SK-N-DZ (cell line): Measurements from ENCODE around the gene LOXHD1.

Experiments
- DNase-seq: peaks from one replicate; pipeline ENCODE4 v3.0.0-alpha.2; 2015; ENCODE audit warnings: low spot score

Gene LOXHD1

DNA sequence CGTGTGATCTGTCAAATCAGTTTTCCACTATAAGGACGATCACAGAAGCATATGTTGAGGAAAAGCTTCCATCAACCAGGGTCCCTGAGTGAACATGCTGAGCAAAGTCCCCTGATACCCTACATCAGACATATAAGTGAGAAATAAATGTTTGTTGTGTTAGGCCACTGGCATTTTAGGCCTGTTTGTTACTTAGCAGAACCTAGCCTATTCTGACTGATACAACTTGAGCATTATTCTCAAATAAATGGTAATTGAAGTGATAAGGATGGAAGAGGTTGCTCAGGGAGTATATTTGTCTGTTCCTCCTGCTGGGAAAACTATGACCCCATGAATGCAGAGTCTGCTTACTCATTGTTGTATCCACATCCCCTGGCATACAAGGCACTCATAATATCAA is 106.4 kb downstream of the LOXHD1 start:
- DNase-seq: no peak

DNA sequence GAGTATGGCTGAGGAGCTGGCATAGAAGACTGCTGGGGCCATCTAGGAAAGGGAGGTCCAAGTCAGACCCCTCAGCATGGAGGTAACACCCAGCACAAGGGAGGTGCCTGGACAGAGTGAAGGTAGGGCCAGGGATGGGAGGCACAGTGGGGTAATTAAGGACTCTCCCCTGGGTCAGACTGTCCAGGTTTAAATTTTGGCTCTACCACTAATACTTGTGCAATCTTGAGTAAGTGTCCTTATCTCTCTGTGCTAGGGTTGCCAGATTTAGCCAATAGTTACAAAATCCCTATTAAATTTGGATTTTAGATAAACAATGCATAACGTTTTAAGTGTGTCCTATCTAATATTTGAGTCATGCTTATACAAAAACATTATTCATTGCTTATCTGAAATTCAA is 109.5 kb downstream of the LOXHD1 start:
- DNase-seq: no peak

DNA sequence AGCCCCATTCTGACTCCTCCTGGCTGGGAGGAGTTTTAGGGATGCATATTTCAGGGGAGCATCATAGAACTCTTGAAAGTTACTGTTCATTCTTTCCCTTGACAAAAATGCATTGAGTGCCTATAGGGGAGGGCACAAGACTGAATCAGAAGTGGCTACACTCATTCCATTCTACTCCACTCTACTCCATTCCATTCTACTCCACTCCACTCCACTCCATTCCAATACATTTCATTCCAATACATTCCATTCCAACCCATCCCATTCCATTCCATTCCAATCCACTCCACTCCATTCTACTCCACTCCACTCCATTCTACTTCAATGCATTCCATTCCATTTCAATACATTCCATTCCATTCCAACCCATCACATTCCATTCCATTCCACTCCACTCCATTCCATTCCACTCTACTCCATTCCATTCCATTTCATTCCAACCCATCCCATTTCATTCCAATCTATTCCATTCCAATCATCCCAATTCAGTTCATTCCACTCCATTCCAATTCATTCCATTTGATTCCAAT is 110.8 kb downstream of the LOXHD1 start:
- DNase-seq: no peak

DNA sequence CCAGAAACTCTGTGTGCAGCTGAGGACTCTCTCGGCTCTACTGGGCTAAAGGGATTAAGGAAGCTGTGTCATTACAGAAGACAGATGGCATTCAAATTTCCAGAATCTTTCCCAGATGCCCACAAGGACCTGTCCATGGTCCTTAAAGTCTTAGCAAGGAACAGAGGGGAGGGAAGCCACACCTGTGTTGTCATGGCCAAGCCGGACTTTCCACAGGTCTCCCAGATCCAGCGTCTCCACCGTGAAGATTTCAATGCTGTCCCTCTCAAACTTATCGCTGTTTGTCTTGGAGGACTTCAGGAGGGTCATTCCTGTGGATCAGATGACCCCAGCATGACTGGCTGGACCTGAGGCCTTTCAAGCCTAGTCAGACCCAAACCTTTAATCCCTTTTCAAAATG is 114.5 kb downstream of the LOXHD1 start:
- no peak for DNase-seq

DNA sequence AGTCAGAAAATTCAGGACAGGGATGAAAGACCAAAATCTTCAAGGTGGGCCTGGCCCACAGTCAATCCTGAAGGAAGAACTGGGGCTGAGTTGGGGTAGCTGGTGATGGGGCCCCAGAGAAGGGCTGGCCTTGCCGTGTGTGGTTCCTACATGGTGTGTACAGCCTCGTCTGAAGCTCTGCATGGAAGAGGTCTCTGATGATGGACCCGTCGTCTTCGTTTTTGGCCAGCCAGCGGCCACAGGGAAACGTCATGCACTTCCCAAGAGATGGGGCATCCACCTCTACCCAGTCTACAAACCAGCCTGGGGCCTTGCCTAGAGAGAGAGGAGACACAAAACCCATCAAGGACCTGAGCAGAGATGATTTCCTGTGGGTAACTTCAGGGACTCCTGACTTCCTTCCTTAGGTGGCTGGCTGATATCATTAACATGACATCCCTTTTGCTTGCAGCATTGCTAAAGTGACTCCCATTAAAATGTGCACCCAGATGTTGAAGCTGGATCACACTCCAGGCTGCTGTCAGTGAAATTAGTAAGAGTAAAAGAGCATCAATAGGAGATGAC is 115.3 kb downstream of the LOXHD1 start:
- DNase-seq: no peak

DNA sequence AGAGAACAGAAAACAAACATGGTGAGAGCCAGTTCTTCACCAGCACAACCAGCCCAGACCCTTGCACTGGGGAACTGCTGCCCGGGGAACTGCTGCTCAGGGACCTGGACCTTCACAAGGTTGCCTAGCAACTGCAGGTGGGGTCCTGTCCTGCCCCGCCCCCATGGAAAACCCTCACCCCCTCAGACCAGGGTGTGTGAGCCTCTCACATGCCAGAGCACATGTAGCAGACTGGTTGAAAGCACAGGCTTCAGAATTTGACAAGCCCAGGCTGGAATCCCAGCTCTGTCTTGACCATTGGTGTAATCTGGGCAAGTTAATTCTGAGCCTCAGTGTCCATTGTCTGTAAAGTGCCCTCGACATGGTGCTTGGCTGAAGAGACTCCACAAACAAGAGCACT is 118.6 kb downstream of the LOXHD1 start:
- DNase-seq: no peak

DNA sequence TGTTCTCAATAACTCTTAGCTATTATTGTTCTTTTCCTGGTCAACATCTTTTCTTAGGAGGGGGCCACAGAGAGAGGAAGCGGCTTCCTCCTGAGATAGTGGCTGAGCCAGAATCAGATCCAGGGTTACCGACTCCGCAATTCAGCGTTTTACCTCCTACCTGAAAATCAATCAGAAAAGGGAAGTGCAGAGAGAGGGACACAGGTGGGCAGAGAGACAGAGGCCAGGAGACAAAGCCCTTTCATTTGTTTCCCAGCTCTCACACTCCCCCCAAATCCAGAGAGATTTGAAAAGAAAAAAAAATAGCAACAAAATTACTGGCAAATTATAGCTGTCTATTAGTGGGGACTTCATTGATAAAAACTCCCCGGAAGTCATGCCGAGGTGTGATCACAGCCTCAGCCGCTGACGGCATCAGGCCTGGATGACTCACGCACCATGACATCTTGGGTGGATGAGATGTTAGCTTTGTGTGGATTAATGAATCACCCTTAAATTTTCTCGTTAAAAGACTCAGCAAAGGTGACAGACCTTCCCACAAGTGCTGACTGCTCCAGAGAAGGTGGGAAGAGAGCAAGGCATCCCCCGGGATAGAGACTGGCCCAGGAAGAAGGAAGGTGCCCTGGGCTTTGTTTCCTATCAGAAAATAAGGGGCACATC is 120.7 kb downstream of the LOXHD1 start:
- no peak for DNase-seq

DNA sequence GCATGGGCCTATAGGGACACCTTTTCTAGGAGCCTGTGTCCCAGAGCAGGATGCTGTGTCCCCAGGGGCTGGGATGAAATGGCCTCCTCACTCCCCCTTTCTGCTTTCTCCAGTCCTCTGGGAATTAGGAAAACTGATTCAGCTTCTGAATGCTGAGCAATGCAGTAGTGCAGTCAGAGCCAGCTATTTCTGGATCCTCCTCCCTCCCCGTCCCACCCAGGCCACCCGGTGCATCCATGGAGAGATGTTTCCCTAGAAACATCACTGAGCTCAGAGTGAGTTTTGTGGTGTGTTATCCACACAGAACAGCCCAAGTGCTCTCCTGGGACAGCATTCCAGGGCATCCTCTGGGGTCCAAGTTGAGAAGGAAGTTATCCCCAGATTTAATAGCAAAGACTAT is 125.5 kb downstream of the LOXHD1 start:
- no peak for DNase-seq

DNA sequence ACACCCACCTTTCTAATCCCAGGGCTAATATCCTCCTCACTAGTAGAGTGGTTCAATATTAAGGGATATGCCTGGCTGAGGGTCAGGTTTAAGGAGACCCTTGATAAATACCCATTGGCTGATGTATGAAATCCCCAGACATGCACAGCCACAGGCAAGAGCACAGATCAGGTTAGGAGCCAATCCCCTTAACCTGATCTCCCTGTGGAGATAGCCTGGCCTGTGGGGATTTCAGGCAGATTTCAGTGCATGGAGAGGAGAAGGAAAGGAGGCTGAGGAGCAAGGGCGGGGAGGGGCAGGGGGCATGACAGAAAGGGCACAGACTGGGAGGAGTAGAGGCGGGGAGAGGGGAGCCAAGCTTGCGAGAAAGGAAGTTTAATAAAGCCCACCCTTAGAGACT is 129.0 kb downstream of the LOXHD1 start:
- no peak for DNase-seq

DNA sequence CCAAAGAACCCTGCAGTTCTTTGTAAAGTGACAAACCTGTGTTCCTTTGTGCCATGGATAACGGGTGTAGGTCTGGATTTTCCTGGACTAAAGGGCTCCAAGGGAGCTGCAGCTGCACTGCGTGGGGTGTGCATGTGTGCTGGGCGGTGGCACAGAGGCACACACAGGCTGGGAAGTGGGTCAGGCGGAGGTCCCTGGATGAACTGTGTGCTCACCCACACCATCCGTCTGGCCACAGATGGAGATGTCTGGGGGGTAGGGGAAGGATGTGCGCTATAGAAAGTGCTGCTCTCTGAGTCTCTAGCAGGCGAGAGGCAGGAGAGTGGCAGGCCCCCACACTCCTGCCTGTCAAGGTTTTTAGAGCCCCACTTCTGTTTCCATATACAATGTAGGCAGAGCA is 137.2 kb downstream of the LOXHD1 start:
- DNase-seq: no peak

DNA sequence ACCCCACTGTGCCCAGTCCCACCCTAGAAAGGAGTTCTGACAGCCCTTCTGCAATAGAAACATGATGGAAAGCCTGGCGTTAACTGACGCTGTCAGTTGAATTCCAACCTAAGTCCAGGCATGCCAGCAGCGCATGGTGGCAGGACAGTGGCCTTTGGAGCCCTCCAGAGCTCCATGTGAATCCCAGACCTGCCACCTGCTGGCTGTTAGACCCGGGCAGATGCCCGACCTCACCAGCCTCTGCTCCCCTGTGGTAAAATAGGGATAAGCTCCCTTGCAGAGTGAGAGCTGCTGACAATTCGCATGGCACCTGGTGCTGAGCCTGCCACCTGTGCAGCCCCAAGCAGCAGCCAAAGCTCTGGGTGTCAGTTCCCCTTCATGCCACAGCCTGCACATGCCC is 138.6 kb downstream of the LOXHD1 start:
- no peak for DNase-seq

DNA sequence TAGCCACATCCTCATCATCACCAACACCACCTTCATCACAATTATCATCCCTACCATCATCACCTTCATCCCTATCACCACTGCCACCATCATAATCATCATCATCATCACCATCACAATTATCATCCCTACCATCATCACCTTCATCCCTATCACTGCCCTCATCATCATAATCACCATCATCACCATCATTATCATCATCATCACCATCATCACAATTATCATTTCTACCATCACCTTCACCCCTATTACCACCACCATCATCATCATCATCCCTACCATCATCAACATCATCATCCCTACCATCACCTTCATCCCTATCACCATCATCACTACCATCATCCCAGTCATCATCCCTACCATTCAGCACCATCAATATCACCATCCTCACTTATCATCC is 140.5 kb downstream of the LOXHD1 start:
- DNase-seq: no peak

DNA sequence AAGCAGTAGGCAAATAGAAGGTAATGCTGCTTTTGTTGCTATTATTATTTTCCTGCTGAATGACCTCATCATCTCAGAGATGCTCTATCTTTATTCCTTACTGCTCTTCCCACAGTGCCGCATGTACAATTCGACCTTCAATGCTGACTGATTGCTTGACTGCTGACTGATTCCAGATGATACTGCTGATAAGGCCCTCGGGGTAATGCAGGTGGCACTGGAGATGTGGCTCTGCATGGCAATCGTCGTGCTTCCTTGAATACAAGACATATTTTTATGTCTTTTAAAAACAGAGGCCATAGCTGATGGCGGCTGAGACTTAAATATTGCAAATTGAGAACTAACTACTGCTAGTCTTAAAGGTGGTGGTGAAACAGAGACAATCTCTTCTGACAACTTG is 146.6 kb downstream of the LOXHD1 start:
- peak; percentile 15 for DNase-seq

DNA sequence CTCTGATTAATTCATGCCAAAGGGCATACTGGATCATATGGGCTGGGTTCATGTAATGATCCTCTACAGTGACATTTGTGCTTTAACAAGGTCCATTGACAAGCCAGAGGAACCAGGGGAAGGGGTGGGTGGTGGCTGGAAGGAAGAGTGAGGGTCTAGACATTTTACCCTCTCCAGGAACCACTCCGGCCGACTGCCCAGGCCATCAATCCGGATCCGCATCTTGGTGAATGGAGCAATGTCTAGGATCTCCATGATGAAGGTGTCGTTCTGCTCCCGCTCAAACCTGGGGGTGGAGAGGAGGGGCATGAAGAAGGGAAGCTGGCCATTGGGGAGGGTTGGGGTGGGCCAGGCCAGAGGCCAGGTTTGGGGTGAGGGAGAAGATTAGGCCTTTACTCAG is 147.5 kb downstream of the LOXHD1 start:
- DNase-seq: no peak

DNA sequence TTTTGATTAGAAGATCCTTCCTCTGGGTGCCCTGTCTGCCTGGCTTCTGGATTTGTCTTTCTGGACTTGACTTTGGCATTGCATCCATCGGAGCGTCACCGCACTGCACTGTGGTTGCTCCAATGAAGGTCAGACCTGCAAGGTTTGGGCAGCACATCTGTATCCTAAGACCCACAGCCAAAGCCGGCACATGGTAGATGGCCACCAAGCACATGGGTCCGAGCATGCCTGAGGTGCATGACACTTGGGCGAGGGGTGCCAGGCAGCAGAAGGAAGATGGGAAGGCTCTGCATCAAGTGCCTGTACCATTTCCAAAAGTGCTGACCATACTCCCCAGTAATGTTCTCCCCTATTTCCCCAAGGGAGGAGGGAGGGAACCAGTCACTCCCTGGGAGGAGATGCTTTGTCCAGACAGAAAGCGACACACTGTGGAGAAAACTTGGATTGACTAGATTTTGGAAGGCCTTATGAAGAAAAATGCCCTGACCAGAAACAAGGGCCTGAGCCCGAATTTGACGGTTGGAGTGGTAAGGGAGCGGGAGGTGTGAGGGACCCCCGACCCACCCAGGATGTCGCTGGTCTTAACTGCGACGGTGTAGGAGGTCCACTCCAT is 149.9 kb downstream of the LOXHD1 start:
- DNase-seq: no peak

DNA sequence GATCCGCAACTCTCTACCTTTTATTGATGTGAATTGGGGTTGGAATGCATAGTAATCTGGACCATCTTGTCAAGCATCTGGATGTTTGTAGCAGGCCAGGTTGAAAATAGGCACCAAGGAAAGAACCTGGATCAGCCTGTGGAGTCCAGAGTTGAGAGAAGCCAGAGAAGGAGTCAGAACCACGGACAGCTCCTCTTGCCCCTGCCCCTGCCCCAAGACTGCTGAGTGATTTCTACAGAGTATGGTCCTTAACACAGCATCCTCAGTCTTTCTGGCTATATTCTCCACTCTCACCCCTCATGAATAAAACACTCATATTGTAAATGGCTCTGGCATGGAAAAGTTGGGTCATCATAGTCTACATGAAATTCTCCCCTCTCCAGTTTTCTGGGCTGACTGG is 154.6 kb downstream of the LOXHD1 start:
- no peak for DNase-seq

DNA sequence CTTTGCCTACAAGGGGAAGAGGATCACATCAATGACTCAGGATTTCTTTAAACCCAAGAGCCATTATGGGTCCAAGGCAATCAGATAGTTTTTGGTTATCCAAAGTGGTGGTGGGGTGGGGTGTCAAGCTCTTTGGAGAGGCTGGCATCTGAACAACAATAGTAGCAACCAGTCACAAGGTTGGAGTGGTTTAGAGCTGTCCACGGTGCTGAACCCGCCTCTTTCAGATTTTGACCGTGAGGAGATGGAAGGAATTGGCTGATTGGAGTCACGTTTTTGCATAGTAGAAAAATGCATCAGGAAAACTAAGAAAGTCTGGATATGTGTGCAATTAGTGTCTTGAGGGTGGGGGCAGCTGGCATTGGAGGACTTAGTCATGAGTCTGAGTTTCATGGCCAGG is 159.9 kb downstream of the LOXHD1 start:
- no peak for DNase-seq

DNA sequence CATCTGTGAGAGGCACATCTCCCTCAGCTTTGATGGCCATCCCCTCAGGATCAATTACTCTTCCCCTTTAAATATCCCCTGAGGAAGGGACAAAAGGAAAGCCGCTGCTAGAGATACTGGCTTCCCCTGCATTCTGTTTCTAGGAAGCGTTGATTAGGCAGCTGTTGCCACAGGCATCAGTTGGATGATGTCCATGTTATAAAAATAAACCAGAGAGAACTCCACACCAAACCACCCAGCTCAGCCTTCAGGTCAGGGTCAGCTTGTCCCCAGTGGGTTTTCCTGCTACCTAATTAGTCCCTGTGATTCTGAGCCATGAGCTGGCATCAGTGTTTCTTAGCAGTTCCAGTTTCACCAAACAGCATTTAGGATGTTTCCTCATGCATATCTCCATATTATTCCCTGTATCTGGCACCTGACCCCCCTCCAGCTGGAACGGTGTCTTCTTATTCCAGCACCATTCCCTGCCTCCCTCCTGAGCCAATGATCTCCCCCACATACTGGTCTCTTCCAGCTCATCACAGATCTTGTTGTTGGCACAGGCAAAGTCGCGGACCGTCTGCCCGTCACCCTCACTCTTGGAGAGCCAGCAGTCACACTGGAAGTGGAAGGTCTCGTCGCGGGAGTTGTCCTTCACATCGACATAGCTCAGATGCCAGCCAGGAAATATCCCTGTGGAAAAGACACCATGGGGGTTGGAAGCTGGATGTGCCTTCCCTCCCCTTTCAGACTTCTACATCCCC is 168.4 kb downstream of the LOXHD1 start:
- DNase-seq: no peak

DNA sequence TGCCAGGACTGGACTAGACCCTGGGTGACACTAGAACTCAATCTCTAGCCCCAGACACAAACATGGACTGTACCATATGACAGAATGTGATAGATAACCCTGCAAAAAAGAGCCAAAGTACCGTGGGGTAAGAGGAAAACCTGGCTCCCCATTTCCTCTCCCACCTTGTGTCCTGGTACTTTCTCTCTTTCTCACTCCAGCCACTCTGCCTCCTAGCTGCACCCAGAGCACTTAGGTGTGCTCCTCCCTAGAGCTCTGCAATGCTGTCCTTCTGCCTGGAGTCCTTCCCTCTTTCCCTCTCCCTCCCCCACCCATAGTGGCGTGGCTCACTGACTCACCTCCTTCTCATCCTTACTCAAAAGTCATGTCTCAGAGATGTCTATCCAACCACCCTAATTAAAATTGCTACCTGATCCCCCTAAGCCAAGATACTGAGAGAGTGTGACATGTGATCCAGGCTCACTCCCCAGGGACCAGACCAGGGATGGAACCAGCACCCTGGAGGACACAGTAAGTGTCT is 171.3 kb downstream of the LOXHD1 start:
- DNase-seq: no peak

DNA sequence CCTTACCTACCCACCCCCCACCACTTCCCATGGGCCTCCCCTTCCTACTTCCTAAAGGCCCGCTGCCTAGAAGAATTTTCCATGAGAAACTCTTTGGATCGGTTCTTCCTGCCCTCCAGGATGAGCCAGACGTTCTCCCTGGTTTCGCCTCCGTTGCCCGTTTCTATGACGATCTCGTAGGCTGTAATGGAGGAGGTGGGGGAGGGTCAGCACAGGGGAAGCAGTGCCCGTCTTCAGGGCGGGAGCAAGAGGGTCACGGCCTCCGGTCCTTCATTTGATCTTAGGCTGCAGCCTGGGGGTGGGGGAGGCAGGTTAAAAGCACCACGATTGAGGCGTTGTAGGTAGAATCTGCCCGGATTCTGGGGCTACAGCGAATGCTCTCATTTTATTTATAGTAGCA is 172.0 kb downstream of the LOXHD1 start:
- no peak for DNase-seq

DNA sequence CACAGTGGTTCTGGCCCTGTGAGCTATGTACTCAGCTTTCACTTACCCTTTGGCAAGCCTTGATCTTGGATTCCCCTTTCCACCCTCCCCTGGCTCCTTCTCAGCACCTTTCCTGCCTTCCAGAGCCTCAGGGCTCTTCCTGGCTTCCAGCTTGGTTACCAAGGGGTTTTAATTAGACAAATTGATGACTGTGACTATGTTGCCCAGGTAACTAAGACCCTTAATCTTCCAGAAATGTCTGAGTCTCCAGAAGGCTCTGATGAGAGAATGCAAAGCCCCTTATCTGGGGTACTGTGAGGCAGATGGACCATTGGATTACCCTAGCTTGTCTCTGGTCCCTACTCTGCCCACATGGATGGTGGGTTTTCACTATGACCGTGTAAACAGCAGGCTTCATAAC is 174.2 kb downstream of the LOXHD1 start:
- no peak for DNase-seq

DNA sequence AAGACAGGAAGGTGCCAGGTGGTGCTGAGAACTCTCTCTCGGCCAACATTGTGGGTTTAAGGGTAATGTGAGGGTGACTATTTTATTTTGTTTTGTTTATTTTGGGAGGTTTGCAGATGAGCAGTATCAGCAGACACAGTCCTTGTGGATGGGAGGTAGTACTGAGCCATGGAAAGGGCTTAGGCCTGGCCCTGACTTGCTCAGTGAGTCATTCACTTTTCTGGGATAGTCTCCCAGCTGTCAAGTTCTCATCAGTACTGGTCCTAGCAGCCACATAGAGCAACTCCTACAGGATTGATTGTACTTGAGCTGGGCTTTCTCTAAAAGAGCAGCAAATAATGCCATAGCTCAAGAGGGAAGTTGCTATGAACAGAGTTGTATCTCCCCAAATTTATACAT is 175.2 kb downstream of the LOXHD1 start:
- no peak for DNase-seq
